ENCODE results near the gene GJB2.

DNA sequence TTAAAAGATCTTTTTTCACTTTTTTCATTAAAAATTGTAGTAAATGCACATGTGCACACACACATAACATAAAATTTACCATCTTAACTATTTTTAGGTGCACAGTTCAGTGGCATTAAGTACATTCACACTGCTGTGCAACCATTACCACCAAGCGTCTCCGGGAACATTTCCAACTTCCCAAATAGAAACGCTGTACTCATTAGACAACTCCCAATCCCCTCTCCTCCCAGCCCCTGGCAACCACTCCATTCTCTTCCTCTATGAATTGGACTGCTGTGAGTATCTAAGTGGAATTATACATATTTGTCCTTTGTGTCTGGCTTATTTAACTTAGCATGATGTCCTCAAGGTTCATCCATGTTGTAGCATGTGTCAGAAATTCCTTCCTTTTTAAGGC, 11.6 kb downstream of the GJB2 start:
- TF ChIP-seq EZH2 (IDR thresholded peaks at IDR 0.05) (no peak), POLR2AphosphoS5 (IDR thresholded peaks at IDR 0.05; ENCODE audit: borderline replicate concordance, low read depth, low read length) (no peak), FOXP2 (optimal IDR thresholded peaks at IDR 0.05; ENCODE audit: control extremely low read depth, extremely low read length, insufficient read depth) (no peak)

All from SK-N-MC (cell line).